ENCODE data around the gene KMT5C.

DNA sequence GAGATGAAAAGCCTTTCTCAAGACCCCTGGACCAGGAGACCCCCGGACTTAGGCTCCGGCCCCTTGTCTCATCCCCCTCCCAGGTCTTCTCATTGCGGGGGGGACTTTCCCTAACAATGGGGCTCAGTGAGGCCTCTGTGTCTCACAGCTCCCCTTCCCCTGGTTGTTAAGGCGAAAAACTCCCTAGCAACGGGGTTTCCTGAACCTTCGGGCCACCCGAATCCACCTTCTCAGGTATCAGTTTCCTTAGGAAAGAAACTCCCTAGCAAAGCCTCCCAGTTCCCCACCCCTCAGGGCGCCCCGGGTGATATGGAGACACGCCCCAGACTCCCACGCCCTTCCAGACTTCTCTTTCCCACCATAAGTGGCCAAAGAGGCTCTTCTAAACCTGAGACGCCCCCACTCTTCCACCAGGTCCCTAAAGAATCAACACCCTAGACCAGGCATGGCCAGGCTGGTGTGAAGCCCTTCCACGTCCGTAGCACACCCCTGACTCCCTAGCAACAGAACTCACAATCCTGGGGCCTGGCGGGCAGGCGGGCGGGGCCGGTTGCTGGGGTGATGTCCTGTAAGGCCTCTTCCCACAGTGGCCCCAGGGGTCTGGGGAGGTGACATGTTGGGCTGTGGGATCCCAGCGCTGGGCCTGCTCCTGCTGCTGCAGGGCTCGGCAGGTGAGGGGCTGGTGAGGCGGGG is 36.7 kb downstream of the KMT5C start, which contains the start of gene TMEM190:
- TF ChIP-seq, protein P1, sequence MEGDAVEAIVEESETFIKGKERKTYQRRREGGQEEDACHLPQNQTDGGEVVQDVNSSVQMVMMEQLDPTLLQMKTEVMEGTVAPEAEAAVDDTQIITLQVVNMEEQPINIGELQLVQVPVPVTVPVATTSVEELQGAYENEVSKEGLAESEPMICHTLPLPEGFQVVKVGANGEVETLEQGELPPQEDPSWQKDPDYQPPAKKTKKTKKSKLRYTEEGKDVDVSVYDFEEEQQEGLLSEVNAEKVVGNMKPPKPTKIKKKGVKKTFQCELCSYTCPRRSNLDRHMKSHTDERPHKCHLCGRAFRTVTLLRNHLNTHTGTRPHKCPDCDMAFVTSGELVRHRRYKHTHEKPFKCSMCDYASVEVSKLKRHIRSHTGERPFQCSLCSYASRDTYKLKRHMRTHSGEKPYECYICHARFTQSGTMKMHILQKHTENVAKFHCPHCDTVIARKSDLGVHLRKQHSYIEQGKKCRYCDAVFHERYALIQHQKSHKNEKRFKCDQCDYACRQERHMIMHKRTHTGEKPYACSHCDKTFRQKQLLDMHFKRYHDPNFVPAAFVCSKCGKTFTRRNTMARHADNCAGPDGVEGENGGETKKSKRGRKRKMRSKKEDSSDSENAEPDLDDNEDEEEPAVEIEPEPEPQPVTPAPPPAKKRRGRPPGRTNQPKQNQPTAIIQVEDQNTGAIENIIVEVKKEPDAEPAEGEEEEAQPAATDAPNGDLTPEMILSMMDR (IDR thresholded peaks at IDR 0.05; ENCODE audit: low read depth, low read length) = no peak
- TF ChIP-seq, protein P2, sequence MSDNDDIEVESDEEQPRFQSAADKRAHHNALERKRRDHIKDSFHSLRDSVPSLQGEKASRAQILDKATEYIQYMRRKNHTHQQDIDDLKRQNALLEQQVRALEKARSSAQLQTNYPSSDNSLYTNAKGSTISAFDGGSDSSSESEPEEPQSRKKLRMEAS (IDR thresholded peaks at IDR 0.05; ENCODE audit: low read depth, low read length) = no peak
